Loucy (cell line): ENCODE data around the gene ROBO1.

Source experiments
- H2AFZ ChIP-seq: fragments of 200-600 bp; sonication (generic); 2 replicates; pipeline ENCODE4 v1.6.0; 2016; ENCODE audit warnings: antibody characterized with exemption, mild to moderate bottlenecking, low read length, moderate library complexity
- H3F3A ChIP-seq: fragments of 200-600 bp; 2 replicates; pipeline ENCODE4 v1.6.0; 2016; ENCODE audit warnings: antibody characterized with exemption, low read depth, mild to moderate bottlenecking
- H3K27me3 ChIP-seq: fragments of 200-600 bp; sonication (generic); 2 replicates; pipeline ENCODE4 v1.6.1; 2014; ENCODE audit warnings: low read length, mild to moderate bottlenecking; ENCODE audit not compliant: insufficient read depth, poor library complexity, severe bottlenecking
- H3K36me3 ChIP-seq: fragments of 200-600 bp; sonication (generic); 2 replicates; pipeline ENCODE4 v1.6.1; 2016; ENCODE audit warnings: low read length; ENCODE audit not compliant: insufficient read depth
- H3K4me1 ChIP-seq: fragments of 200-600 bp; sonication (generic); 2 replicates; pipeline ENCODE4 v1.5.1; 2014; ENCODE audit warnings: low read length, mild to moderate bottlenecking; ENCODE audit not compliant: insufficient read depth, poor library complexity, severe bottlenecking
- H3K4me2 ChIP-seq: fragments of 200-600 bp; sonication (generic); 2 replicates; pipeline ENCODE4 v1.6.0; 2014; ENCODE audit warnings: antibody characterized with exemption, low read length, low read depth, mild to moderate bottlenecking; ENCODE audit not compliant: poor library complexity, severe bottlenecking
- H3K4me3 ChIP-seq: fragments of 200-600 bp; sonication (generic); 2 replicates; pipeline ENCODE4 v1.5.1; 2014; ENCODE audit warnings: low read length, mild to moderate bottlenecking, mixed read lengths; ENCODE audit not compliant: poor library complexity, severe bottlenecking
- H3K79me2 ChIP-seq: fragments of 200-600 bp; sonication (generic); 2 replicates; pipeline ENCODE4 v1.6.1; 2014; ENCODE audit warnings: low read length; ENCODE audit not compliant: insufficient read depth
- H3K9ac ChIP-seq: fragments of 200-600 bp; sonication (generic); 2 replicates; pipeline ENCODE4 v1.6.0; 2014; ENCODE audit warnings: mild to moderate bottlenecking, low read depth, low read length, moderate library complexity; ENCODE audit not compliant: poor library complexity, severe bottlenecking
- H3K9me2 ChIP-seq: fragments of 200-600 bp; sonication (generic); replicated peaks from 2 replicates; pipeline ENCODE4 v1.6.1; 2016; ENCODE audit warnings: low read depth, low read length, mixed read lengths
- H3K9me3 ChIP-seq: fragments of 200-600 bp; sonication (generic); 2 replicates; pipeline ENCODE4 v1.6.1; 2014; ENCODE audit warnings: mild to moderate bottlenecking, antibody characterized with exemption, low read length, low read depth; ENCODE audit not compliant: insufficient read depth
- H4K20me1 ChIP-seq: fragments of 200-600 bp; sonication (generic); 2 replicates; pipeline ENCODE4 v1.6.0; 2014; ENCODE audit warnings: antibody characterized with exemption, low read length, mild to moderate bottlenecking; ENCODE audit not compliant: insufficient read depth, poor library complexity, severe bottlenecking
- EZH2phosphoT487 ChIP-seq: fragments of 200-600 bp; IDR thresholded peaks from 2 replicates; pipeline ENCODE4 v1.6.1; 2018; ENCODE audit warnings: antibody characterized with exemption, mild to moderate bottlenecking, moderate library complexity, borderline replicate concordance
- TF ChIP-seq, protein P1 (sequence below): fragments of 200-600 bp; sonication (generic); conservative IDR thresholded peaks from 2 replicates; pipeline ENCODE4 v1.5.1; 2014; ENCODE audit warnings: mild to moderate bottlenecking, antibody characterized with exemption, low read length

Gene ROBO1

GRCh38 chr3:79385211-79385610, 382.6 kb downstream of the ROBO1 start:
- Histone ChIP-seq H3K36me3 (no peaks in the 10 kb centered on the region), H3K79me2 (no peaks in the 10 kb centered on the region), H2AFZ (no peak overlapping the region), H3K27me3 (no peaks in the 10 kb centered on the region), H3K9me3 (no peaks in the 10 kb centered on the region), H3K4me1 (no peaks in the 10 kb centered on the region), H4K20me1 (no peaks in the 10 kb centered on the region), H3F3A (no peaks in the 10 kb centered on the region), H3K4me2 (no peak overlapping the region), H3K9ac (no peak overlapping the region), H3K4me3 (no peak overlapping the region), H3K9me2 (no peaks in the 10 kb centered on the region)
- TF ChIP-seq EZH2phosphoT487: no peak
- TF ChIP-seq, protein P1, sequence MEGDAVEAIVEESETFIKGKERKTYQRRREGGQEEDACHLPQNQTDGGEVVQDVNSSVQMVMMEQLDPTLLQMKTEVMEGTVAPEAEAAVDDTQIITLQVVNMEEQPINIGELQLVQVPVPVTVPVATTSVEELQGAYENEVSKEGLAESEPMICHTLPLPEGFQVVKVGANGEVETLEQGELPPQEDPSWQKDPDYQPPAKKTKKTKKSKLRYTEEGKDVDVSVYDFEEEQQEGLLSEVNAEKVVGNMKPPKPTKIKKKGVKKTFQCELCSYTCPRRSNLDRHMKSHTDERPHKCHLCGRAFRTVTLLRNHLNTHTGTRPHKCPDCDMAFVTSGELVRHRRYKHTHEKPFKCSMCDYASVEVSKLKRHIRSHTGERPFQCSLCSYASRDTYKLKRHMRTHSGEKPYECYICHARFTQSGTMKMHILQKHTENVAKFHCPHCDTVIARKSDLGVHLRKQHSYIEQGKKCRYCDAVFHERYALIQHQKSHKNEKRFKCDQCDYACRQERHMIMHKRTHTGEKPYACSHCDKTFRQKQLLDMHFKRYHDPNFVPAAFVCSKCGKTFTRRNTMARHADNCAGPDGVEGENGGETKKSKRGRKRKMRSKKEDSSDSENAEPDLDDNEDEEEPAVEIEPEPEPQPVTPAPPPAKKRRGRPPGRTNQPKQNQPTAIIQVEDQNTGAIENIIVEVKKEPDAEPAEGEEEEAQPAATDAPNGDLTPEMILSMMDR: no peak

GRCh38 chr3:79383402-79384012, 384.3 kb downstream of the ROBO1 start:
- Histone ChIP-seq H3K9me2 (no peaks in the 10 kb centered on the region), H3K9me3 (no peaks in the 10 kb centered on the region), H3F3A (no peaks in the 10 kb centered on the region), H3K9ac (no peak overlapping the region), H3K27me3 (no peaks in the 10 kb centered on the region), H2AFZ (no peak overlapping the region), H3K4me2 (no peak overlapping the region), H3K4me1 (no peaks in the 10 kb centered on the region), H3K4me3 (no peak overlapping the region), H4K20me1 (no peaks in the 10 kb centered on the region), H3K79me2 (no peaks in the 10 kb centered on the region), H3K36me3 (no peaks in the 10 kb centered on the region)
- TF ChIP-seq, protein P1: no peak
- TF ChIP-seq EZH2phosphoT487: no peak

GRCh38 chr3:79380581-79380980, 387.2 kb downstream of the ROBO1 start:
- Histone ChIP-seq H3F3A (no peaks in the 10 kb centered on the region), H3K36me3 (no peaks in the 10 kb centered on the region), H3K4me1 (no peaks in the 10 kb centered on the region), H4K20me1 (no peaks in the 10 kb centered on the region), H2AFZ (no peak overlapping the region), H3K9me2 (no peaks in the 10 kb centered on the region), H3K79me2 (no peaks in the 10 kb centered on the region), H3K4me2 (no peak overlapping the region), H3K9me3 (no peaks in the 10 kb centered on the region), H3K27me3 (no peaks in the 10 kb centered on the region), H3K9ac (no peak overlapping the region), H3K4me3 (no peak overlapping the region)
- TF ChIP-seq, protein P1: no peak
- no peak for TF ChIP-seq EZH2phosphoT487
